ENCODE results near the gene AGPAT2. TPM values are rescaled to one million over a fixed set of nuclear protein-coding genes. Genes with fewer than 3 reads are reported as not detected.

The AGPAT2 gene
- total and polyA plus RNA-seq, 2 of the 4 experiments (the other 2 are of a cell fraction): 16.1 to 39.5 TPM

DNA sequence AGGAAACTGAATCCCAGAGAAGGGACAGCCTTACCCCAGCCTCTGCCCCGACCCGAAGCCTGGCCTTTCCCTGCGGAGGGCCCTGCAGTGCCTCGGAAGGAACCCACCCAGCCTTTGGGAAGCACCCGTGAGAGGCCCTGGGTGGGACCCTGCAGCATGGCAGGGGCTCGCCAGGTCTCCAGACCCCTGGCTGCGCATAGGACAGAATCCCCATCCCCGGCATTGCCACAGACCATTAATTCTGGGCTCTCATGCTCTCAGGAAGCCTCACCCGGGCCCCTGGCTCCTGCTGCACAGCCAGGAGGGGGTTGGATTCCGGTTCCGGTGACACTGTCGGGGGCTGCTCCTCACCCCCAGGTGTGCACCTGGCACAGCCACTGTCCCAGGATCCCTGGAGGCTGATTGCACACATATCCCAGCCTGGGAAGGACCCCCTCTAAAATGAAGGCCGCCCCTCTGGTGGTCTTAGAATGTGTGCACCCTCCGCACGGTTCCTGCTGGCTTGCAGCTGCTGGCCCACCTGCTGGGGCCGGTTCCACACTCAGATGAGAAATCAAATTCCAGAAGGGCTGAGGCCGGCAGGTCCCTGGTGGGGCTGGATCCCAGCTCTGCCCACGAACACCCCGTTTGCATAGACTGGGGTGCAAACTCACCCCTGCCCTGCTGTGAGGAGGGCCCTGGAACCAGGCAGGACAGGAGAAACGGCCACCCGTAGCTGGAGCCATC lies 19.9 kb downstream of the AGPAT2 start:
- Histone ChIP-seq H3K4me2 (ENCODE audit: low read depth, low read length) (no peak overlapping the region), H3K56ac (ENCODE audit: extremely low read depth, insufficient read depth, low read length) (no peak overlapping the region), H3K9me3 (ENCODE audit: control insufficient read depth, insufficient read depth, low read length) (no peaks in the 10 kb centered on the region), H3K4me1 (ENCODE audit: control insufficient read depth, insufficient read depth, low read length) (peaks cover 4% of the 10 kb centered on the region; the same call in 1 of the 2 replicates), H2AK5ac (ENCODE audit: low read depth, low read length) (no peak overlapping the region), H2BK20ac (ENCODE audit: low read depth, low read length) (no peak overlapping the region), H2BK15ac (ENCODE audit: low read depth, low read length) (no peak overlapping the region), H2BK5ac (ENCODE audit: low read depth, low read length, poor library complexity, severe bottlenecking) (no peak overlapping the region), H3K4ac (ENCODE audit: low read depth, low read length) (no peak overlapping the region), H4K5ac (ENCODE audit: low read depth, low read length) (no peak overlapping the region), H3K4me3 (ENCODE audit: insufficient read depth, low read depth, low read length) (no peak overlapping the region), H4K8ac (ENCODE audit: low read depth in 2 of 2, low read length in 2 of 2) (no peak overlapping the region), H4K20me1 (ENCODE audit: insufficient read depth, low read length) (no peaks in the 10 kb centered on the region; the same call in none of the 2 replicates), H3K79me1 (ENCODE audit: low read depth in 1 of 2, low read length in 2 of 2) (no peaks in the 10 kb centered on the region), H3K18ac (ENCODE audit: low read depth, low read length) (no peak overlapping the region), H2AK9ac (replicated peaks; ENCODE audit: low read depth, low read length, poor library complexity) (no peak overlapping the region), H3K9me1 (ENCODE audit: insufficient read depth, low read length) (no peaks in the 10 kb centered on the region), H3K27me3 (ENCODE audit: control insufficient read depth, insufficient read depth, low read length) (peaks cover 32% of the 10 kb centered on the region; the same call in 1 of the 2 replicates), H3K23ac (ENCODE audit: low read depth, low read length) (no peak overlapping the region), H3K14ac (replicated peaks; ENCODE audit: low read depth, low read length) (no peak overlapping the region), H2AFZ (replicated peaks; ENCODE audit: low read length, poor library complexity) (no peak overlapping the region), H3K27ac (ENCODE audit: insufficient read depth, low read length) (no peak overlapping the region), H3K36me3 (ENCODE audit: control insufficient read depth, insufficient read depth, low read length) (no peaks in the 10 kb centered on the region; the same call in 1 of the 2 replicates), H4K91ac (ENCODE audit: insufficient read depth, low read depth, low read length) (no peak overlapping the region), H3K9ac (ENCODE audit: low read depth, low read length) (no peak overlapping the region), H2BK120ac (ENCODE audit: low read depth, low read length) (no peak overlapping the region)
- dilution Hi-C loops (cut with HindIII; ENCODE audit: low sequenced_read_pairs, unreplicated experiment): no loop called here
- ChIA-PET CTCF (no interaction called here), POLR2A (ENCODE audit: unreplicated experiment) (no interaction called here)
- no peak for ATAC-seq (ENCODE audit: low read depth)
- no TSS peak for BruUV-seq (replicated peaks)
- intact Hi-C loops (cut with micrococcal nuclease): no loop called here
- in situ Hi-C loops (cut with MboI; ENCODE audit: low sequenced_read_pairs): no loop called here
- WGBS, 2 experiments (ENCODE audit: extremely low coverage in 2 of 2, insufficient read length in 1 of 2): 67% methylated on average over 7 of the region's 21 CpGs; no CpG with 5 or more reads in 1 of the 2 experiments
- no peak for DNase-seq
- TF ChIP-seq CHD1 (IDR thresholded peaks at IDR 0.05; ENCODE audit: low read depth, low read length) (no peak), RCOR1 (IDR thresholded peaks at IDR 0.05; ENCODE audit: insufficient replicate concordance, low read length) (no peak), RAD21 (IDR thresholded peaks at IDR 0.05; ENCODE audit: low read length) (no peak), SMC3 (IDR thresholded peaks at IDR 0.05; ENCODE audit: low read depth, low read length) (no peak), MAZ (IDR thresholded peaks at IDR 0.05; ENCODE audit: borderline replicate concordance, low read depth, low read length) (no peak), MXI1 (IDR thresholded peaks at IDR 0.05; ENCODE audit: borderline replicate concordance, low read depth, low read length) (no peak)
- TF ChIP-seq, protein P1, sequence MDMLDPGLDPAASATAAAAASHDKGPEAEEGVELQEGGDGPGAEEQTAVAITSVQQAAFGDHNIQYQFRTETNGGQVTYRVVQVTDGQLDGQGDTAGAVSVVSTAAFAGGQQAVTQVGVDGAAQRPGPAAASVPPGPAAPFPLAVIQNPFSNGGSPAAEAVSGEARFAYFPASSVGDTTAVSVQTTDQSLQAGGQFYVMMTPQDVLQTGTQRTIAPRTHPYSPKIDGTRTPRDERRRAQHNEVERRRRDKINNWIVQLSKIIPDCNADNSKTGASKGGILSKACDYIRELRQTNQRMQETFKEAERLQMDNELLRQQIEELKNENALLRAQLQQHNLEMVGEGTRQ (IDR thresholded peaks at IDR 0.05; ENCODE audit: low read depth, low read length): no peak
- TF ChIP-seq, protein P2, sequence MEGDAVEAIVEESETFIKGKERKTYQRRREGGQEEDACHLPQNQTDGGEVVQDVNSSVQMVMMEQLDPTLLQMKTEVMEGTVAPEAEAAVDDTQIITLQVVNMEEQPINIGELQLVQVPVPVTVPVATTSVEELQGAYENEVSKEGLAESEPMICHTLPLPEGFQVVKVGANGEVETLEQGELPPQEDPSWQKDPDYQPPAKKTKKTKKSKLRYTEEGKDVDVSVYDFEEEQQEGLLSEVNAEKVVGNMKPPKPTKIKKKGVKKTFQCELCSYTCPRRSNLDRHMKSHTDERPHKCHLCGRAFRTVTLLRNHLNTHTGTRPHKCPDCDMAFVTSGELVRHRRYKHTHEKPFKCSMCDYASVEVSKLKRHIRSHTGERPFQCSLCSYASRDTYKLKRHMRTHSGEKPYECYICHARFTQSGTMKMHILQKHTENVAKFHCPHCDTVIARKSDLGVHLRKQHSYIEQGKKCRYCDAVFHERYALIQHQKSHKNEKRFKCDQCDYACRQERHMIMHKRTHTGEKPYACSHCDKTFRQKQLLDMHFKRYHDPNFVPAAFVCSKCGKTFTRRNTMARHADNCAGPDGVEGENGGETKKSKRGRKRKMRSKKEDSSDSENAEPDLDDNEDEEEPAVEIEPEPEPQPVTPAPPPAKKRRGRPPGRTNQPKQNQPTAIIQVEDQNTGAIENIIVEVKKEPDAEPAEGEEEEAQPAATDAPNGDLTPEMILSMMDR (conservative IDR thresholded peaks at IDR 0.05; ENCODE audit: low read depth, low read length): no peak

Data from IMR-90 (cell line).